ENCODE measurements around the gene ELOVL1.
"Not testable (repeated sequence)": the region's sequence is repeated elsewhere in the genome, so short reads cannot be mapped to it uniquely, and the experiment has no call there.

ELOVL1 gene

DNA sequence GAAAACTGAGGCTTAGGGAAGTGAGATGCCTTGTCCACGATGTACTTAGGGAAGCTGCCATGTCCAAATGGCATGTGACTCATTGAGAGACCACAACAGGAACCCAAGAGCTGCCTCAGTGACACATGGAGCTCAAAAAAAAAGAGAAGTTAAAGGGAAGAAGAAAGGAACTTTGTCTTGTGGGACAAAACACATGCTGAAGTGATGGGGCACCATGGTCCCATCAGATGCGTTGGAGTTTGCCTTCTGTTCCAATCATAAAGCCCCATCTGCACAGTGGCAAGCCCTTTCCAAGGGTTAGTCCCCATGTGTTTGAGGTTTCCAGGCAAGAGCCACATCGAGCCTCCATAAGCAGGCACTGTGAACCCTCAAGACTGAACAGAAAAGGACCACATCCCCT, 13.8 kb upstream of the ELOVL1 start:
- DNase-seq (ENCODE audit: low spot score), result no peak

DNA sequence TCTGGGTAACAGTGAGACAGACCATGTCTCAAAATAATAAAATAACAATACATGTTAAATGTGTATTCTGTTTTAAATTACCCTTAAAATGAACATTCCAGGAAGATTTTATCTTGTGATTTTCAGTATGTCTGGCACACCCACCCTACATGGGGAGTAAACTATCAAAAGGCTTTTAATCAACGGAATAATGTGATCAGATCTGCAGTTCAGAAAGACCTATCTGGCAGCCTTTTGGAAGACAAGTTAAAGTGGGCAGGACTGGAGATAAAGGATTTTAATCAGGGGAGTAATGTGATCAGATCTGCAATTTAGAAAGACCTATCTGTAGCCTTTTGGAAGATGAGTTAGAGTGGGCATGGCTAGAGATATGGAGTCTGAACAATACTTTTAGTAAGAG, 11.7 kb upstream of the ELOVL1 start:
- DNase-seq (ENCODE audit: low spot score), result no peak

DNA sequence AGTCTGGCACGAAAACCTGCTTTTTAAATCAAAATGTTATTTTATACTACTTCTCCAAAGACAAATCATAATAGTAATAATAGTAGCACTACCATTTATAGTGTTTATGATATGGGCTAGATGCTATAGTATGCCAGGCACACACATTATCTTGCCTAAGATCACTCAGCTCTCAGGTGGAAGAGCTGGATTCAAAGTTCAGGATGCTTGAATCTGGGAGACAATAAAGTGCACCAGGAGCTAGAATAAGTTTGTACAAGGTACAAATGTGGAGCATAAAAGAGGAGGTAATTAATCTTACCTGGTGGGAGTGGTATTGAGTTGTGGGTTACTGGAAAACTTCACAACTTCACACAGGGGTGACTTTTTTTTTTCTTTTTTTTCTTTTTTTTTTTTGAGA, 10.0 kb upstream of the ELOVL1 start:
- no peak for DNase-seq (ENCODE audit: low spot score)

DNA sequence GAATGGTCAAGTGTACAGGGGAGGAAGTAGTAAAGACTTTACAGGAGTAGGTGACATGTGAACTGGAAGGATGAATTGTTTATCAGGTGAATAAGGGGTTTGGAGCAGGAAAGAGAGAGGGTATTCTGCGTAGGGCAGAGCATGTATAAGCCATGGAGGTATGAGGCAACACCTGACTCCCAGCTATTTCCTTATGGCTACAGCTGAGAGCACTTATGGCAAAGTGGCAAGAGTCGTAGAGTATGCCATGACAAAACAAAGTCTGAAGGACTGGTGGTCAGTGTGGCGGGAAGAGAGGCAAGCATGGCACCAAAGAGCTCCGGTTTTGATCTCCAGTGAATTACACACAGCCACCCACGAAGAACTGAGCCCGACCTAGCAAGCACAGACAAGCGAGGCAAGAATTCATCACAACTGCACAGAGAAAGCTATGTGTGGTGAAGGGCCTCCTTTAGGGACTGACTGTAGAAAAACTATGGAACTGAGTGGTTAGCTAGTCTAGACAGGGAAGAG, 9.0 kb upstream of the ELOVL1 start:
- DNase-seq (ENCODE audit: low spot score), result no peak

DNA sequence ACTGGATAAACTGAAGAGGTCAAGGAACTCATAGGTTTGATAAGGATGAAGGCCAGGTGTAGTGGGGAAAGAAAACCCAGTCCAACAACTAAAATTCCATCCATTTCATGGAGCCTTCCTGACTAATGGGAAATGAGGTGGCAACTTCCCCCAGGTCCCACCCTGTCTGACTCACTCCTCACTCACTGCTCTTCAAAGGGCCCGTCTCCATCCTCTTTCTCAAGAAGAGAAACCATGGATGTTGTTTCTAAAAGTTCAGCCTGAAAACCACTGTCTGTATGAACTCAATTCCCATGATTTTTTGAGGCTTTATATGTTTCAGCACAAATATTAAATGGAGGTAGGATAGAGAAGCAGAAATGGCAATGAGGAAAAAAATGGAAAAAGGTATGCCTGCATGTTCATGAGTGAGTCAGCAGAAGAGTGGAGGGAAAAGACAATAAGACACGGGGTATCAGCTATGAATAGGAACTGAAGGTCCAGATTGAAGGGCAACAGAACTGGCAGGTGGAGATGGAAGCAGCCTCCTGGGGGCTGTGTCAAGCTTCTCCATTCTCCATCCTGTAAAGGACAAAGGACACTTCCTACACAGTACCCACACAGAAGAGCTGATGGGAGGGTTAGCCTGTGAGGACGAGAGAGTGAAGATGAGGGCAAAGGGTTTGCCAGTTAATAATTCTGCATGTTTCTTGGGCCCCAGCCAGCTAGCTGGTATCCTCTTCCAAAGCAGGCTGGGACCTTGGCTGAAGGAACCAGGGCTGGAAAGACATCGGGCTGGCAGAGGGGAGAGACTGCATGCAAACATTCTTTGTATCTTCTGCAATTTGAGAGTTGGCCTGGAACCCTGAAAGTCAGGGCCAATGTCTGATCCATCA, 5.5 kb upstream of the ELOVL1 start:
- no peak for DNase-seq (ENCODE audit: low spot score)

DNA sequence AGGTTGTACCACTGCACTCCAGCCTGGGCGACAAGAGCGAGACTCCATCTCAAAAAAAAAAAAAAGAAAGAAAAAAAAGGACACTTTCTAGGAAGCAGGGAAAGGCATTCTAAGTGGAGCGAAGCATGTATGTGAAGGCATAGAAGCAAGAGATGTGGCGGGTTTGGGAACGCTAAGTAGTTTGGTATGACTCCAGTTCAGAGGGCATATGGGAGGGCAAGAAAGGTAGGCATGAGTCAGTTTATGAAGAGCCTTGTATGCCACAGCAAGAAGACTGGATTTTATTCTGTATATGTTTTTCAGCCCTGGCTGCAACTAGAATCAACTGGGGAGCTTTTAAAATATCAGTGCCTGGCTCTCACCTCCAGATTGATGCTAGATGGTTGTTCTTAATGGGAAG, 4.4 kb upstream of the ELOVL1 start:
- DNase-seq (ENCODE audit: low spot score), result no peak

DNA sequence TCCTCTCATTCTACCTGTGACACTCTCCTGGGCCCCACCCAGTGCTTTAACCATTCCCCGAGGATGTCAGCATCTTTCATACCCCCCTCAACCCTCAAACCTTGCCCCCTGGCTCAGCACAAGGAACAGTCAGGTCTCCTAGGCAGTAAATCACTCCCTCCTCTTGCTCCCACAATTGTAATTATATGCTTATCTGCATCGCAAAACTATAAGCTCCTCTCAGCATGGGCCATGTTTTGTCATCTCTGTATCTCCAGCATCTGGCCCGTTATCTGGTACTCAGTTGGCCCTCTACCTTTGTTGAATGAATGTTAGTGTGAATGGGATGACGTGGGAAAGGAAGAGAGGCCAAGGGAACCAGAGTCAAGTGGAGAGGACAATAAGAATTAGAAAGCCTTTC, 2.8 kb upstream of the ELOVL1 start:
- no peak for DNase-seq (ENCODE audit: low spot score)

DNA sequence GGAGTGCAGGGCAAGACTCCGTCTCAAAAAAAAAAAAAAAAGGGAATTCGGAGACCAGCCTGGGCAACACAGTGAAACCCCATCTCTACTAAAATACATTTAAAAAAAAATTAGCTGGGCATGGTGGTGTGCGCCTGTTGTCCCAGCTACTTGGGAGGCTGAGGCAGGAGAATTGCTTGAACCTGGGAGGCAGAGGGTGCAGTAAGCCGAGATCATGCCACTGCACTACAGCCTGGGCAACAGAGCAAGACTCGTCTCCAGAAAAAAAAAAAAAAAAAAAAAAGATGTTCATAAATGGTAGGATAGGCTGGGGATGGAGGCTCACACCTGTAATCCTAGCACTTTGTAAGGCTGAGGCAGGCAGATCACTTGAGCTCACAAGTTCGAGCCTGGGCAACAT, 2.0 kb upstream of the ELOVL1 start:
- DNase-seq (ENCODE audit: low spot score), result not testable (repeated sequence)

DNA sequence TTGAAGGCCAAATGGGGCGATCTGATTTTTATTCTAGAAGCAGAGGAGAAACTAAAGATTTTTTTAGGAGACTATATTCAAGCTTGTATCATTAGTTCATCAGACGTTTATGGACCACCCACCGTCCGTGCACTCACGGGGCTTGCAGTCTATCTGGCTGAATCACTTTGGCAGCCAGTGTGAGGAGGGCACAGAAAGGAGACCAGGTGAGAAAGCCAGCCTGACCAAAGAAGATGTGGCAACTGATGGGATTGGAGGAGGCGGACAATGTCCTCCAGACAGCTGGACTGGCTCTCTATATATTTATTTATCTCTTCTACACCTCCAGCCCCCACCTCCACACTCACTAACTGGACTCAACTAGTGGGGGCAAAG, 822 bp upstream of the ELOVL1 start:
- DNase-seq (ENCODE audit: low spot score), result no peak

DNA sequence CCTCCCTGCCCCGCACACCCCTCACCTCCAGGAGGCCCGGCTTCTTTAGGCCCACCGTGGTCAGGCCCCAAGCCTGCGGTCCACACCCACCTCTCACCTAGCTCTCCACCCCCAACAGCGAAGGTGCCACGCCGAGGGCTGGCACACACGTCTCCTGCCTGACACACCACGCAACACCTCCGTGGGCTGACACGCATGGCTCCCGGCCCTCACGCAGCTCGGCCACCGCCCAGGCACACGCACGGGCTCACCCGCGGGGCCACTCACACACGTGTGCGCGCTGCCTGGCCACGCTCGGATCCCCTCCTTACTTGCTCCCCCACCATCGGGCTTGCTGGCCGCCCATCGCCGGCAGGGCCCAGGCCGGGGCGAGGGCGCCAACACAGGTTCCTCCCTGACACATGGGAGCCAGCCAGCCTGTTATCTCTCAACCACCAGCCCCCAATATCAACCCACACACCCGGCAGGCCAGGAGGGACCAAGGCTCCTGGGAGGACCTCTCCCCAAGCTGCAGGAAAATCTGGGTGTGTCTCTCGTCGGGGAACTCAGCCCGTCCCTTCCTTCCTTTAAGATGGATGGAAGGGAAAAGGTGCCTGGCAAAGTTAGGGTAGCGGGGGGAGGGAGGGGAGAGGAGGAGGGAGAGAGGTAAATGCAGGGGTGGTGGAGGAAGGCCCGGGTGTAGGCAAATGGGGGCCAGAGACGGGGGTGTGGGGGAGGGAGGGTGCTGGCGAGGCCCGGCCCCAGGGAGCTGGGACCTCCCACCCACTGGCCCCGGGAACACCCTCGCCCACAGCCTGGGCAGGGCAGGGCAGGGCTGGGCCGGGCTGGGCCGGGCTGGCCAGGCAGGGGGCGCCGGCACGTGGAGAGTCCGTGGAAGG, 546 bp downstream of the ELOVL1 start:
- no peak for DNase-seq (ENCODE audit: low spot score)

DNA sequence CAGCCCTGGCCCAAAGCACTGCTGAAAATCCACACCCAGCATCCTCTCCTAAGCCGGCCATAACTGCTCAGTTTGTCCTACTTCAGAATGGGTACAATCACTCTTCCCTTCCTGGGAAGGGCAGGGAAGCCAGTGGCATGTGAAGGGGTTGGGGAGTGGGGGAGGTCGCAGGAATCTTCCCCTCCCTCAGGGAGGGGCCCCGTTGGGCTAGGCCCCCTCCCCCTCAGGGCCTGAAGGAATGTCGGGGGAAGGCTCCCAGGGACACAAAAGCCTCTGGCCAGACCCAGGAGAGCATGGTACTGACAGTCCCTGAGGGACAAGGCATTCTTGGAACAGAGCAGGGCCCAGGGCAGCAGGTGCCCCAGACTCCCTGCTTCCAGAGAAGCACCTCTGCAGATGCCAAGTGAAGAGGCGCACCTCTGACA, 1.2 kb downstream of the ELOVL1 start:
- DNase-seq (ENCODE audit: low spot score), result no peak

DNA sequence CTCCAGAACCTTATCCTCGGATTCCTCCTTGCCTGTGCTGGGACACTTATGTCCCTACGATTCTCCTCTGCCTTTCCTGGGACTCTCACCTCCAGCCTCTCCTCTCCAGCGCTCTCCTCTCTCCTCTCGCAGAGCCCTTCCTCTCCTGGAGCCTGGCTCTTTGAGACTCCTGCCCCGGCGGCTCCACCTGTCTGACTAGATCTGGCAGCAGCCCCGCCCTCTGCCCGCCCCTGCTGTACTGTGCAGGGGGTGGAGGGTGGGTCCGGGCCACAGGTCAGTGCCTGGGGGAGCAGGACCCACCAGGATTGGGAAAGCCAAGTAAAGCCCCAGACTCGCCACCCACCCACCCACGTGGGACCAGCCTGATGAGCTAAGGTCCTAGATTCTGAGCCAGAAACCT, 1.6 kb downstream of the ELOVL1 start:
- peak; percentile 28 for DNase-seq (ENCODE audit: low spot score)

DNA sequence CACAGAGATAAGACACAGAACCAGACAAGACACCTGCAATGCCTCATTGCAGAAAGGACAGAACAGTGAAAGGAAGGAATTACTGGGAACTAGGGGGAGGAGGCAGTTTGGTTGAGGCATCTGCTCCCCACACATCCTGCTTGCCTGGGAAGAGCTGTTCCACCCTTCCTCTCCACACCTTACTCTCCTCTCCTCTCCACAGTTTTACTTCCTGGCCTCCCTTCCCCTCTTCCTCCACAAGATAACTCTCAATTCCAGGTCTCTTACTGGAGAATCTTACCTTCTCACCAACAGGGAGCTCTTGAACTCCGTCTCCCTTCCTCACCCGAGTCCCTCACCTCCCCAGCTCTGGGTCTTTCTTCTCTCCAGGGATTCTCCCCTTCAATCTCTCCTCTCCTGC, 2.1 kb downstream of the ELOVL1 start:
- DNase-seq (ENCODE audit: low spot score), result no peak

DNA sequence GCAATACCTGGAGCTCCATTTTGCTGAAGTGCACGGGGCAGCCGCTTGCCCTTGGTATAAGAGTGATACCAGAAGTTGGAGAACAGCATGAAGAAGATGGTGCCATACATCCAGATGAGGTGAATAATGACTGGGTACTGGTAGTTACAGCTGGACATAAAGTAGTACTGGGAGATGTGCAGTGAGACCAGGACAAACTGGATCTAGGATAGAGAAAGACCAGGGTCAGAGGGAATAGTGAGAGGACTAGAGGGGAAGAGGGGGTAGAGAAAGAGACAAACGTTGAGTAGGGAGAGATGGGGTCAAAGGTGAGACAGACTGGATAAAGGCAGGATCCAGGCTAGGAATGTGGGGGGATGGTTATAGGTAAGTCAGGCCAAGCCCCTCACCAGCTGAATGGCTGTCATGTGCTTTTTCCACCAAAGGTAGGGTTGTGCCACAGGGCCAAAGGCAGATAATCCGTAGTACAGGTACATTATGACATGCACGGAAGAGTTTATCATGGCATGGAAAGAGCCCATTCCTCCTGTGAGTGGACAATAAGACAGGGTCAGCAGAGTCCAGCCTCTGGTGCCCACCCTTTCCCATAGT, 3.8 kb downstream of the ELOVL1 start:
- DNase-seq (ENCODE audit: low spot score), result no peak

DNA sequence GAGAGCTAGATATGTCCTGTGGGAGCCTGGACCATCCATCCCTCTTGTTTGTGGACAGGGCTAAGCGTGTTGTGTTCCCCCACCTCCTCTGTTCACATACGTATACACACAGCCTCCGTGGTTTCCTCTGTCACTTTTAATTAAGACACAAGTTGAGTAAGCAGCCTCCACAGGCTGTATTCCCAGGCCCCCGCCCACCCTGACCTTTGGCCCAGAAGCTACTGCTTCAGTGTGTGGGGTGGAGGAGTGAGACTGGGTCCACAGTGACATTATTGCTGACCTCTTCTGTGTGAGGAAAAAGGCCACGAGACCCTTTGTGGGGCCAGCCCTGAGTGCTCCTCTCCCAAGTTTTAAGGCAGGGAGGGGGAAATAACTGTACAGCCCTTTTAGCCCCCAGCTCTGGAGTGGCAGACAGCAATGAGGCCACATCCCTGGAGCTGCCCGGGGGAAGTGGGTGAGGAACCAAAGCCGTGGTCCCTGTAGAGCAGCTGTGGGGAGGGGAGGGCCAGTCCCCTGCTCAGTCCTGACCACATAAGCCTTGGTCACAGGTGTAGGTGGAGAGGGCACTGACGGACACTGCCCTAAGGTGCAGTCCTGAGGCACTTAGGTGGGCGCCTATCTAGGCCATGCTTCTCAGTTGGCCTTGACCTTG, 4.4 kb downstream of the ELOVL1 start:
- no peak for DNase-seq (ENCODE audit: low spot score)

DNA sequence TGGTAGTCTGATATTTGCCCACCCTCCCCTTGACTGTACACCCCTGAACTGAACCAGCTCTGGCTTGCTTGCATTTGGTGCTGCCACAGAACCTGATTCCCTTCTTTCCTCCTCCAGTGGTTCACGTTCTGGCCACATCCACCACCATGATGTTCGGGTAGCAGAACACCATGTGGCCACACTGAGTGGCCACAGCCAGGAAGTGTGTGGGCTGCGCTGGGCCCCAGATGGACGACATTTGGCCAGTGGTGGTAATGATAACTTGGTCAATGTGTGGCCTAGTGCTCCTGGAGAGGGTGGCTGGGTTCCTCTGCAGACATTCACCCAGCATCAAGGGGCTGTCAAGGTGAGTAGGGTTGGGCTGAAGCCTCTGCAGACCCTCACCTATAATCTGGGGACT, 7.2 kb downstream of the ELOVL1 start:
- DNase-seq (ENCODE audit: low spot score), result no peak

DNA sequence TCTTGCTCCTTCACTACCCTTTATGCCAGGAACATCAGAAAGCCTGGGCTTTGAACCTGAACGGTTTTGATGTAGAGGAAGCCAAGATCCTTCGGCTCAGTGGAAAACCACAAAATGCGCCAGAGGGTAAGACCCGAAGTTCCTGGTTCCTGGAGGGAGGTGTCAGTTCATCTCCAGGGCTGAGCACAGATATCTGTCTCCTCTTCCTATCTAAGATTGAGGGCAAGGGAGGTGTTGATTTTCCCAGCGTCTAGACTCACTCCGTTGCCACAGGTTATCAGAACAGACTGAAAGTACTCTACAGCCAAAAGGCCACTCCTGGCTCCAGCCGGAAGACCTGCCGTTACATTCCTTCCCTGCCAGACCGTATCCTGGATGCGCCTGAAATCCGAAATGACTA, 8.1 kb downstream of the ELOVL1 start:
- no peak for DNase-seq (ENCODE audit: low spot score)

DNA sequence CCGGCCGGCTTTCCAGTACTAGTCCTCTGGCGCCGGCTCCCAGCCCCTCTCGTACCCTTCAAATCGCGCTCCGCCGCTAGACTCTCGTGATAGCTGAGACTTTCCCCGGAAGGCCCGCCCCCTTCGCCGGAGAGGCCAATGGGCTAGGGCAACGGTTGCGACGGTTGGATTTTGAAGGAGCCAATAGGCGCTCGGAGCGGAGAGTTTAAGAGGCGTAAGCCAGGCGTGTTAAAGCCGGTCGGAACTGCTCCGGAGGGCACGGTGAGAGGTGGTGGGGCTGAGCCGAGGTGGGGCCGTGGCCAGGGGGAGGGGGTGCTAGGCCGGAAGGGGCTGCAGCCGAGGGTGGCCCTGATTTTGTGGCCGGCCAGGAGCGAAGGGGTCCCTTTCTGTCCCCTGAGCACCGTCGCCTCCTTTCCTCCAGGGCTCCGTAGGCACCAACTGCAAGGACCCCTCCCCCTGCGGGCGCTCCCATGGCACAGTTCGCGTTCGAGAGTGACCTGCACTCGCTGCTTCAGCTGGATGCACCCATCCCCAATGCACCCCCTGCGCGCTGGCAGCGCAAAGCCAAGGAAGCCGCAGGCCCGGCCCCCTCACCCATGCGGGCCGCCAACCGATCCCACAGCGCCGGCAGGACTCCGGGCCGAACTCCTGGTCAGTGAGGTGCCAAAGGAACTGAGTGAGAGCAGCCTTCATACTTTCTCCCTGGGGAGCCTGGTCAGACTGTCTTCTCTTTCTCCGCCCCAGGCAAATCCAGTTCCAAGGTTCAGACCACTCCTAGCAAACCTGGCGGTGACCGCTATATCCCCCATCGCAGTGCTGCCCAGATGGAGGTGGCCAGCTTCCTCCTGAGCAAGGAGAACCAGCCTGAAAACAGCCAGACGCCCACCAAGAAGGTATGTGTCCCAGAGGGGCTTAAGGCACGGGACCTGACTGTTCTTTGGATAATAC, 8.8 kb downstream of the ELOVL1 start, which contains the start of gene CDC20:
TSS of gene CDC20 (plus strand) at position 236 of the 948 bp plus-strand sequence. CDS start at position 471, 235 bp downstream.
- peak; percentile 93 for DNase-seq (ENCODE audit: low spot score)

DNA sequence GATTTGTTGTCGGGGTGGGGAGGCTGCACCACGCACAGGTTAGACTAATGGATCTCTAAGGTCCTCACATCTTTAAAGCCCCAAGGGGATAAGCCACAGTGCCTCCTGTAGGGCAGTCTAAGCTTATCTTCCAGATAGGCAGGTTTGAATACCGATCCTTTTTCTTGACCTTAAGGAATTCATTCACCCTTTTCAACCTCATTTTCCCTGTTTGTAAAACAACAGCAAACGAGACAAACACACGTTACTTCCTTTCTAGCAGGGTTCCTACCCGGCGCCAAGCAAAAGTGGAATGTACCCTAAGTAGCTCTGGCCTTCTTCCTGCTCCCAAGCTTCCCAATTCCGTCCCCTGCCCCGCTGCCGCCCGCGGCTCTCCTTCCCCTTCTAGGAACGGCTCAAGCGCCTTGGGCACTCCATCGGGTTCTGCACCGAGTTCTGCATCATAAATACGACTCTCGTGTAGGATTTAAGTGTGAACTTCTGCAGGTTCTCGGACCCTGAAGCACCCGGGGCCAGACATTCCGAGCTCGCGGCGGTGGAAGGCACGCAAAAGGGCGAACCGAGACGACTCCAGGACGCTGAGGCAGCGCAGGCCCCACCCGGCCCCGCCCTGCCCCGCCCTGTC, 9.6 kb downstream of the ELOVL1 start:
- DNase-seq (ENCODE audit: low spot score), result no peak

DNA sequence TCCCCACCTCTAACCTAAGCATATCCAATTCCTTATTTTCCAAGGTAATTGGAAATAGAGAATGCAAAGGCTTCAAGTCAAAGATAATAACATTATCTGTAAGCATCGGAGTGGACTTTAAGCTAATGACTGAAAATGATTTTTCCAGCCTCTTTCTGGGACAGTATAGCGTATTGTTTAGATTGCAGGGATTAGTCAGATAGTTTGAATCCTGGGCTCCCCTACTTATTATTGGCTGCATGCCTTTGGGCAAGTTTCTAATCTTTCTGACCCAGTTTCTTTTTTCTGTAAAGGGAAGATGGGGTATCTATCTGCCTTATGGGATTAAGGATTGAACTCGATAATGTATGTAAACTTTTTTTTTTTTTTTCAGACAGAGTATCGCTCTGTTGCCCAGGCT, 10.6 kb downstream of the ELOVL1 start:
- DNase-seq (ENCODE audit: low spot score), result no peak

Data from HuH-7 (cell line).